Keratinocyte (primary cell): Measurements from ENCODE around the gene ADAT3. TPM values are rescaled to one million over a fixed set of nuclear protein-coding genes. Genes with fewer than 3 reads are reported as not detected.

Experiments used
- DNase-seq: peaks from one replicate; pipeline ENCODE4 v3.0.0-alpha.2; 2011; ENCODE audit warnings: low read depth, missing footprints, low spot score
- FAIRE-seq: peaks from 2 replicates; lab custom pipeline; 2011; peaks lifted over from hg19 to GRCh38; lab: Jason Lieb, UNC
- H2AFZ ChIP-seq: 2 replicates; pipeline ENCODE4 v1.6.0; 2012; ENCODE audit warnings: low read length, control low read depth, inconsistent platforms; ENCODE audit not compliant: control insufficient read depth
- H3K27ac ChIP-seq: 2 replicates; pipeline ENCODE4 v1.5.1; 2011; ENCODE audit warnings: low read length; ENCODE audit not compliant: control insufficient read depth, insufficient read depth
- H3K27me3 ChIP-seq: 3 replicates; pipeline ENCODE4 v1.6.0; 2011; ENCODE audit warnings: low read length; ENCODE audit not compliant: control insufficient read depth, insufficient read depth; ENCODE audit errors: extremely low read depth
- H3K36me3 ChIP-seq, 2 experiments: 2 replicates in 1 of 2; 3 replicates in 1 of 2; pipeline ENCODE4 v1.5.1; 2011; ENCODE audit warnings: low read length in 2 of 2, mild to moderate bottlenecking in 1 of 2; ENCODE audit not compliant: control insufficient read depth in 2 of 2, insufficient read depth in 2 of 2; ENCODE audit errors: extremely low read depth in 1 of 2
- H3K4me1 ChIP-seq: 3 replicates; pipeline ENCODE4 v1.5.1; 2011; ENCODE audit warnings: low read length; ENCODE audit not compliant: control insufficient read depth, insufficient read depth; ENCODE audit errors: extremely low read depth
- H3K4me2 ChIP-seq: 3 replicates; pipeline ENCODE4 v1.6.0; 2011; ENCODE audit warnings: low read depth, low read length; ENCODE audit not compliant: control insufficient read depth, insufficient read depth; ENCODE audit errors: extremely low read depth
- H3K4me3 ChIP-seq, 3 experiments: fragments of 200-600 bp in 1 of 3; sonication (generic) in 1 of 3; 2 replicates in 2 of 3; 3 replicates in 1 of 3; pipeline ENCODE4 v1.5.1; 2011 to 2016; ENCODE audit warnings: low read length in 3 of 3, mild to moderate bottlenecking in 3 of 3, control low read depth in 2 of 3, inconsistent platforms in 1 of 3, low read depth in 1 of 3, mixed read lengths in 1 of 3, mixed run types in 1 of 3, moderate library complexity in 1 of 3; ENCODE audit not compliant: control insufficient read depth in 2 of 3, insufficient read depth in 2 of 3; ENCODE audit errors: extremely low read depth in 1 of 3
- H3K79me2 ChIP-seq: 2 replicates; pipeline ENCODE4 v1.6.0; 2012; ENCODE audit warnings: low read length; ENCODE audit not compliant: control insufficient read depth, insufficient read depth
- H3K9ac ChIP-seq: 3 replicates; pipeline ENCODE4 v1.6.0; 2011; ENCODE audit warnings: low read length; ENCODE audit not compliant: control insufficient read depth, insufficient read depth; ENCODE audit errors: extremely low read depth
- H3K9me1 ChIP-seq: 3 replicates; pipeline ENCODE4 v1.6.0; 2011; ENCODE audit warnings: low read length; ENCODE audit not compliant: control insufficient read depth, insufficient read depth; ENCODE audit errors: extremely low read depth
- H3K9me3 ChIP-seq: 2 replicates; pipeline ENCODE4 v1.5.1; 2012; ENCODE audit warnings: low read depth, low read length; ENCODE audit not compliant: control insufficient read depth
- H4K20me1 ChIP-seq: 3 replicates; pipeline ENCODE4 v1.6.0; 2011; ENCODE audit warnings: low read length; ENCODE audit not compliant: control insufficient read depth, insufficient read depth; ENCODE audit errors: extremely low read depth
- EZH2 ChIP-seq: IDR thresholded peaks from one replicate; pipeline ENCODE4 v1.6.1; 2012; ENCODE audit warnings: inconsistent platforms, mild to moderate bottlenecking, low read length, moderate library complexity
- dilution Hi-C: fragments of 300-500 bp; cut with MboI; formaldehyde crosslinking; loops from one replicate; pipeline ENCODE4 v1.7.0; 2020; ENCODE audit warnings: low sequenced_read_pairs; ENCODE audit not compliant: extremely low pct_ligation_motif_present
- polyA plus RNA-seq, 5 experiments: library from polyadenylated mRNA; depleted of rRNA in 3 of 5; stranded (reverse) in 3 of 5; stranded (forward) in 1 of 5; unstranded in 1 of 5; fragments of >200 nt; gene quantifications; 1 replicate in 1 of 5; 2 replicates in 3 of 5; 3 replicates in 1 of 5; pipeline versions ENCODE4 v1.2.1 to v1.2.3, GENCODE V29; 2011 to 2012; ENCODE audit warnings: missing spikeins in 2 of 5, low read depth in 1 of 5, low replicate concordance in 1 of 5
- TF ChIP-seq, protein P1 (sequence below), 3 experiments: IDR thresholded peaks in 1 of 3; conservative IDR thresholded peaks in 1 of 3; optimal IDR thresholded peaks in 1 of 3; 2 replicates in 2 of 3; 3 replicates in 1 of 3; pipeline versions ENCODE3 to v1.5.1; 2011; ENCODE audit warnings: low read length in 3 of 3, mild to moderate bottlenecking in 3 of 3, moderate library complexity in 2 of 3, control low read depth in 1 of 3, inconsistent platforms in 1 of 3; ENCODE audit not compliant: insufficient read depth in 2 of 3; ENCODE audit errors: extremely low read depth in 1 of 3

The ADAT3 gene
- polyA plus RNA-seq, 1 donor (not counting 4 experiments of a cell fraction or from before 2014, with no cell fraction given), result 0.55 TPM

DNA sequence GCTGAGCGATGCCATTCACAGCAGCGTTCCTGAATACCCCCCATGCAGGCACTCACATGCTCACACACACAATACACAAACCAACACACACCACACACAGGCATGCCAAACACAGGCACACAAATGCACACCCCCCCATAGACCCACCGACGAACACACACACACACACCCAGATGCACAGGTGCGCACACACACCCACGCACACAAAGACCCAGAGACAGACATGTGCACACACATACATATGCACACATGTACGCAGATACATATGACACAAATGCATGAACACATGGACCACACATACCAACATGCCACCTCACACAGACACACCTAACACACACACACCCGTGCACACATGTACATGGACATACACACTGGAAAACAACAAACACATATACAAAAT, 28.7 kb downstream of the ADAT3 start:
- Histone ChIP-seq H3K27ac (no peak overlapping the region), H3K9me3 (peaks cover 4% of the 10 kb centered on the region), H3K4me3 (no peak overlapping the region), H3K79me2 (no peaks in the 10 kb centered on the region), H3K4me2 (no peak overlapping the region), H3K4me1 (peaks cover 4% of the 10 kb centered on the region), H4K20me1 (no peaks in the 10 kb centered on the region), H2AFZ (no peak overlapping the region), H3K36me3 (no peaks in the 10 kb centered on the region), H3K9me1 (no peaks in the 10 kb centered on the region), H3K27me3 (no peaks in the 10 kb centered on the region), H3K9ac (no peak overlapping the region)
- dilution Hi-C loops, result no loop called here
- DNase-seq (no peak), FAIRE-seq (no peak)
- TF ChIP-seq EZH2, result no peak
- TF ChIP-seq, protein P1, sequence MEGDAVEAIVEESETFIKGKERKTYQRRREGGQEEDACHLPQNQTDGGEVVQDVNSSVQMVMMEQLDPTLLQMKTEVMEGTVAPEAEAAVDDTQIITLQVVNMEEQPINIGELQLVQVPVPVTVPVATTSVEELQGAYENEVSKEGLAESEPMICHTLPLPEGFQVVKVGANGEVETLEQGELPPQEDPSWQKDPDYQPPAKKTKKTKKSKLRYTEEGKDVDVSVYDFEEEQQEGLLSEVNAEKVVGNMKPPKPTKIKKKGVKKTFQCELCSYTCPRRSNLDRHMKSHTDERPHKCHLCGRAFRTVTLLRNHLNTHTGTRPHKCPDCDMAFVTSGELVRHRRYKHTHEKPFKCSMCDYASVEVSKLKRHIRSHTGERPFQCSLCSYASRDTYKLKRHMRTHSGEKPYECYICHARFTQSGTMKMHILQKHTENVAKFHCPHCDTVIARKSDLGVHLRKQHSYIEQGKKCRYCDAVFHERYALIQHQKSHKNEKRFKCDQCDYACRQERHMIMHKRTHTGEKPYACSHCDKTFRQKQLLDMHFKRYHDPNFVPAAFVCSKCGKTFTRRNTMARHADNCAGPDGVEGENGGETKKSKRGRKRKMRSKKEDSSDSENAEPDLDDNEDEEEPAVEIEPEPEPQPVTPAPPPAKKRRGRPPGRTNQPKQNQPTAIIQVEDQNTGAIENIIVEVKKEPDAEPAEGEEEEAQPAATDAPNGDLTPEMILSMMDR (optimal IDR thresholded peaks at IDR 0.05 in 1 of 3, IDR thresholded peaks at IDR 0.05 in 1 of 3, conservative IDR thresholded peaks at IDR 0.05 in 1 of 3; ENCODE audit: extremely low read depth in 1 of 3, insufficient read depth in 2 of 3, low read length in 3 of 3), result no peak

DNA sequence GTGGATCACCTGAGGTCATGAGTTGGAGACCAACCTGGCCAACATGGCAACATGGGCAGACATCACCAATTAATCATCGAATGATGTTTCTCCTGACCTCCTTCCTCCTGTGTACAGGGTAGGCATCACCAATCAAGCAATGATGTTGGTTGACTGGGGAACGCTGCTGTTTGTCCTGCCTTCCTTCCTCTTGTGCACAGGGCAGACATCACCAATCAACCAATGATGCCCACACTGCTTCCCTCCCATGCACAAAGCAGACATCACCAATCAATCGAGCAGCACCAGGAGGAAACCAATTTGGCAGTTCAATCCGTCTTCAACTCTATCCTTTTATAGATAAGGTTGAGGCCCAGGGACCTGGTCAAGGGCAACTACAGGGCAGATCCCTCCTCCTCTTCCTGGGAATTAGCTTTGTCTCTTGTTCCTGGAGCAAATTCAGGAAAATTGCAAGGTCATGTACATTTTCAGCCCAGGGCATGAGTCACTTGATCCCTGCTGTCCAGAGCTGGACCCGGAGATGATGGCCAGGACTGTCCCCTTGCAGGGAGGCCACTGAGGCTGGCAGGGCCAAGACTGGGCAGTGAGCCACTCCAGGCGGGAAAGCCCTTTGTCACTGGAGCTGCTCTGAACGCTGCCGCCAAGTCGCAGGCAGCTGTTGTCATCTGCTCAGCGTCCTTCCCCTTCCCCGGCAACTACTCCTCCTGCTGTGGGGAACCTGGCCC, 30.4 kb downstream of the ADAT3 start:
- no peaks in the 10 kb centered on the region for H3K9me1 ChIP-seq
- no peaks in the 10 kb centered on the region for H4K20me1 ChIP-seq
- no peaks in the 10 kb centered on the region for H3K27me3 ChIP-seq
- H3K36me3 ChIP-seq, result no peaks in the 10 kb centered on the region
- H3K9me3 ChIP-seq, result peaks cover 4% of the 10 kb centered on the region
- H3K79me2 ChIP-seq, result no peaks in the 10 kb centered on the region
- FAIRE-seq, result no peak
- H3K9ac ChIP-seq, result no peak overlapping the region
- H3K4me1 ChIP-seq, result peaks cover 11% of the 10 kb centered on the region
- dilution Hi-C loops, result no loop called here
- no peak overlapping the region for H2AFZ ChIP-seq
- TF ChIP-seq, protein P1 (optimal IDR thresholded peaks at IDR 0.05 in 1 of 3, IDR thresholded peaks at IDR 0.05 in 1 of 3, conservative IDR thresholded peaks at IDR 0.05 in 1 of 3; ENCODE audit: extremely low read depth in 1 of 3, insufficient read depth in 2 of 3, low read length in 3 of 3), result no peak
- TF ChIP-seq EZH2, result no peak
- H3K27ac ChIP-seq, result no peak overlapping the region
- H3K4me2 ChIP-seq, result no peak overlapping the region
- no peak for DNase-seq
- no peak overlapping the region for H3K4me3 ChIP-seq
